SU-DHL-6 (cell line): Measurements from ENCODE around the gene DTX2.
"Not testable (repeated sequence)": the region's sequence is repeated elsewhere in the genome, so short reads cannot be mapped to it uniquely, and the experiment has no call there.

Experiments used
- H2AFZ ChIP-seq: fragments of 200-600 bp; sonication (generic); 2 replicates; pipeline ENCODE4 v1.6.1; 2014; ENCODE audit warnings: low read depth, mild to moderate bottlenecking, moderate library complexity, mixed read lengths, antibody characterized with exemption, low read length; ENCODE audit not compliant: severe bottlenecking
- H3F3A ChIP-seq: fragments of 200-600 bp; shearing (Covaris generic); 2 replicates; pipeline ENCODE4 v1.6.0; 2016; ENCODE audit warnings: antibody characterized with exemption, mild to moderate bottlenecking; ENCODE audit not compliant: insufficient read depth
- H3K27ac ChIP-seq: fragments of 200-600 bp; sonication (generic); 2 replicates; pipeline ENCODE4 v1.5.1; 2016; ENCODE audit warnings: low read depth, mild to moderate bottlenecking, low read length, moderate library complexity, mixed read lengths
- H3K27me3 ChIP-seq: fragments of 200-600 bp; sonication (generic), shearing (Covaris generic); 2 replicates; pipeline ENCODE4 v1.6.0; 2014; ENCODE audit warnings: mild to moderate bottlenecking, low read length
- H3K36me3 ChIP-seq: fragments of 200-600 bp; sonication (generic); 2 replicates; pipeline ENCODE4 v1.6.1; 2014; ENCODE audit warnings: mild to moderate bottlenecking, low read length, mixed read lengths
- H3K4me2 ChIP-seq: fragments of 300-600, 200-600 bp; shearing (Covaris generic), sonication (generic); 2 replicates; pipeline ENCODE4 v1.6.0; 2014; ENCODE audit warnings: low read length, low read depth, mild to moderate bottlenecking; ENCODE audit not compliant: poor library complexity, severe bottlenecking
- H3K4me3 ChIP-seq: fragments of 200-600 bp; sonication (generic); 2 replicates; pipeline ENCODE4 v1.5.1; 2014; ENCODE audit warnings: antibody characterized with exemption, low read length, mild to moderate bottlenecking, mixed read lengths; ENCODE audit not compliant: insufficient read depth, poor library complexity, severe bottlenecking
- H3K79me2 ChIP-seq: fragments of 200-600 bp; sonication (generic); 2 replicates; pipeline ENCODE4 v1.6.1; 2014; ENCODE audit warnings: mild to moderate bottlenecking, low read length, moderate library complexity; ENCODE audit not compliant: insufficient read depth
- H3K9ac ChIP-seq: fragments of 200-600 bp; sonication (generic); 2 replicates; pipeline ENCODE4 v1.7.0; 2014; ENCODE audit warnings: mild to moderate bottlenecking, low read length
- H3K9me2 ChIP-seq: fragments of 200-600 bp; sonication (generic); replicated peaks from 2 replicates; pipeline ENCODE4 v1.6.1; 2014; ENCODE audit warnings: low read length; ENCODE audit not compliant: insufficient read depth
- H3K9me3 ChIP-seq: fragments of 200-600 bp; sonication (generic); 2 replicates; pipeline ENCODE4 v1.6.1; 2014; ENCODE audit warnings: low read length, mixed read lengths; ENCODE audit not compliant: insufficient read depth
- H4K20me1 ChIP-seq: fragments of 200-600 bp; sonication (generic); 2 replicates; pipeline ENCODE4 v1.6.1; 2014; ENCODE audit warnings: low read depth, mild to moderate bottlenecking, antibody characterized with exemption, low read length, moderate library complexity, mixed read lengths

The DTX2 gene

DNA sequence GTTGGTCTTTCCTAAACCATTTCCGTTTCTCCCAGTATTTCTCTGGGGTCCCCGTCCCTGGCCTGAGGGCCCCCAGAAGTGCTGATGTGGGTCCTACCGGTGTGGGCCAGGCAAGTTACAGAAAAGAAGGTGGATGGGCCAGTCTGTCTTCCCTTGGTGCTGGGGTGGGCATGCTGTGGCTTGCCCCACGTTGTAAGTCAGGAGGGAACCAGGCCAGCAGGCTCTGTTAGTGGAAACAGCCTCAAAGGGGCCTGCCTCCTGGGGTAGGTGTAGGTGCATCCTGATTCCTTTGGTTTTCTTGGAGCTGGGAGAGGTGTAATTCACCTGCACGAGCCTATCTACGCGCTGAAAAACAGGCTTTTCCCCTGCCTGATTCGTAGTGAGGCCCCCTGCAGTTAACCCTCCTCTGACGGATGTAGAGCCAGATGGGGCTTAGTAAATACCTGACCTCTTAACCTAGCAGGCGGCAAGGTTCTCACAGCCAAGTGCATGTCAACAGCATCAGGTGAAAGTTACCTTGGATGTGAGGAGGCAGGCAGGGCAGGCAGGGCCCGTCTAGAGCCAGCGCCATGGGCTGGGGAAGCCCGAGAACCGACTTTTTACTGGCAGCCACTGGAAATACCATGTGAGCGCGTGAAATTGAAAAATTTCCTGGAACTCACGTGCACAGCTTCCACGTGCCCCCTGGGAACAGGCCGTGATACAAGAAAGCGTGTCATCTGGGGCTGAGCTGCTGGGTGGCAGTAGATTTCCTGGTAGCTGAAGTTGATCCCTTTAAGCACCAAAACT lies 24.5 kb downstream of the DTX2 start:
- not testable (repeated sequence) for H3K27me3 ChIP-seq, H3F3A ChIP-seq, H3K36me3 ChIP-seq, H3K9ac ChIP-seq, H4K20me1 ChIP-seq, H3K4me2 ChIP-seq, H3K9me3 ChIP-seq, H3K79me2 ChIP-seq, H2AFZ ChIP-seq, H3K4me3 ChIP-seq, H3K9me2 ChIP-seq
- H3K27ac ChIP-seq: 0 out of 2 replicates have a peak overlapping the region, but pooled peaks have one; percentile 40

DNA sequence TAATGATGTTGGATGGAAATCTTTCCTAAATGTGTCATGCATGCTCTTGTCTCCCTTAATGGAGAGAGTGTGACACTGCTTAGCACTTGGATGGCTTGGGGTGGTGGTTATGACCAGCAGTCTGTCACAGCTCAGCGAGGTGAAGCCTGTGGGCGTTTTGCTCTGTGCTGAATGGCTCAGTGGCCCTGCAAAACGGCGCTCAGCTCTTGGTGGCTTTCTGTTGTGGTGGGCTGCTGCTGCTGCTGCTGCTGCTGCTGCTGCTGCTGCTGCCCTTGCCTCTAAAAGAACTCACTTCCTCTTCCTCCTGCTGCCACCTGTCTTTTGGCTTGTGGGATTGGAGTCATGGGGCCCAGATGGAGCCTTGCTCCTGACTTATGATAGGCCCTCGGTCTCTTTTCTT lies 25.1 kb downstream of the DTX2 start:
- not testable (repeated sequence) for H3K9me2 ChIP-seq, H3K27me3 ChIP-seq, H3K4me3 ChIP-seq, H3K9me3 ChIP-seq, H3K36me3 ChIP-seq, H3K9ac ChIP-seq, H3K27ac ChIP-seq, H2AFZ ChIP-seq, H3K4me2 ChIP-seq, H3F3A ChIP-seq, H3K79me2 ChIP-seq, H4K20me1 ChIP-seq

DNA sequence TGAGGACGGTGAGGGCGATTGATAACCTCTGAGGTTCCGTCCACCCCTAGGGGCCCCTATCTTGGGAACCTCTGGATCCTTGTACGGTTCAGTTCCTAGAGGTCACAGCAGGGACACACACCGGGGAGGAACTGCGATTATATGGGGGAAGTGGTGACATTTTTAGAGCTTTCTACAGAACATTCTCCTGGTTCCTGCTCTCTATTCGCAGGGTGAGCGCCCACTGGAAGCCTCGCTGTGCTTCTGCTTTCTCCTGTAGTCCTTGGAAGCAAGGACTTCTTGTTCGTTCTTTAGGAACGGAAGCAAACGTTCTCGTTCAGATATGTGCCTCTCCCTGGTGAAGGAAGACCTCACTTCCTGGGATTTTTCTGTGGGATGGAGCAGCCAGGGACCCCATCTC lies 26.5 kb downstream of the DTX2 start:
- H3K4me3 ChIP-seq, H3K27me3 ChIP-seq, H4K20me1 ChIP-seq, H3K9me2 ChIP-seq, H3K79me2 ChIP-seq, H3K4me2 ChIP-seq, H3F3A ChIP-seq, H2AFZ ChIP-seq, H3K9ac ChIP-seq, H3K36me3 ChIP-seq, H3K27ac ChIP-seq, H3K9me3 ChIP-seq: not testable (repeated sequence)

DNA sequence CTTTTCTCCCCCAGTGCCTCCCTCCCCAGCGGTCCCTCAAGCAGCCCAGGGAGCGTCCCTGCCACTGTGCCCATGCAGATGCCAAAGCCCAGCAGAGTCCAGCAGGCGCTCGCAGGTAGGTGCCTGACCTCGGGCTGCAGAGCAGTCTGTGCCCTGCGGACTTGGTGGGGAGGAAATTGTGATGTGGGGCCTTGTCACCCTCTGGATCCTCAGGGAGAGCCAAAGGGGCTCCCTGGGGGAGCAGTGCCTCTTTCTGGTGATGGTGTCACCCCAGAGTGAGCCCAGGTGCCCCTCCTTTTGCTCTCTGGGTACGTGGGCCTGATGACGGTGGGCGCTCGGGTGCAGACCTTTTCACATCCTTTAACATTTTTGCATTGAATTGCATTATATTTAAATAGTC lies 30.6 kb downstream of the DTX2 start:
- H3K4me2 ChIP-seq, H3K9ac ChIP-seq, H3K27ac ChIP-seq, H3K9me3 ChIP-seq, H3K36me3 ChIP-seq, H3F3A ChIP-seq, H3K9me2 ChIP-seq, H3K79me2 ChIP-seq, H2AFZ ChIP-seq, H4K20me1 ChIP-seq, H3K27me3 ChIP-seq, H3K4me3 ChIP-seq: not testable (repeated sequence)

DNA sequence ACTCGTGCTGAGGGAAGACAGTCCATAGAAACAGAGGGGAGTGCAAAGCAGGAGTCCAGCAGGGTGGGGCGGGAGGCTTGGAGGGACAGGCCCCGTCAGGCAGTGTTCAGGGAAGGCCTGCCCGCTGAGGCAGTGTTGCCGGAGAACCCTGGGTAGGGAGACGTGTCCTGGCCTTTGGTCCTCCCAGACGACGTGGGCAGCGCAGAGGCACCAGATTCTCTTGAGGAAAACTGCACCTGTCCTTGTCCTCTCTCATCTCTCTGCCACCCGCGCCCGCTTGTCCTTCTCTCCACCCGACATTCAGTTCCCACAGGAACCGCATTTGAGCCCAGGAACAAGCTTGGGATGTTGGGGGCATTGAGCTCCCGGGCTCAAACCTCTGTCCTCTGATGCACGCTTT lies 34.2 kb downstream of the DTX2 start:
- H3K27me3 ChIP-seq, H3K4me2 ChIP-seq, H3K9me3 ChIP-seq, H3K27ac ChIP-seq, H3F3A ChIP-seq, H3K4me3 ChIP-seq, H3K9ac ChIP-seq, H3K79me2 ChIP-seq, H3K36me3 ChIP-seq, H3K9me2 ChIP-seq, H4K20me1 ChIP-seq, H2AFZ ChIP-seq: not testable (repeated sequence)

DNA sequence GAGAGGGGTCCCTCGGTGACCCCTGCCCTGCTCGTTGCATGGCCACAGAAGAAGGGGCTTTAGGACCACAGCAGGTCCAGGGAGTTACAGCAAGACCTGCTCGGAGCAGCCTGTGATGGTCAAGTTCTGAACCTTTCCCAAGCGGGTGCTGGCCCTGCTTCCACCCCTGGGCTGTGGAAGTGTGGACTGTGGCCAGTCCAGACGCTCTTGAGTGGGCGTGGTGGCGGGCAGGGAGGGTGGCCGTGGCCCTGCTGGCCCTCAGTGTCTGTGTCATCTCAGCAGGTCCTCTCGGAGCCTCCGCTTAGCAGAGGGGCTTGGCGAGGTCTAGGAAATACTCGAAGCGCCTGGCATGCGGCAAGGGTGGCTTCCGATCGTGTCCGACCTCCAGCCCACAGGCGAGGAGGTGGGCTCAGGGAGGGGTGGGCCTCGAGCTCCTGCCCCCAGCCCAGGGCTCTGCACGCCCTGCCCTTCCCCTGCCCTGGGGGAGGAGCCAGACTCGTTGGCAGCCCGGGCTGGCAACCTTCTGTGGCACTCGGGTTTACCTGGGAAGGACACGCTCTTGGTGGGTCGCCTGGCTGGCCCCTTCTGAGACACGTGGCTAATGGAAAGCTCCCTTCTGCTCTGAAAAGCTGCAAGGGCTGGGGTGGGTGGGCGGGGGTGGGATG lies 36.5 kb downstream of the DTX2 start:
- not testable (repeated sequence) for H3K27me3 ChIP-seq, H3K9me3 ChIP-seq, H3K36me3 ChIP-seq, H3K79me2 ChIP-seq, H3K9ac ChIP-seq, H4K20me1 ChIP-seq, H3K9me2 ChIP-seq, H2AFZ ChIP-seq, H3K4me3 ChIP-seq, H3K4me2 ChIP-seq, H3K27ac ChIP-seq, H3F3A ChIP-seq

DNA sequence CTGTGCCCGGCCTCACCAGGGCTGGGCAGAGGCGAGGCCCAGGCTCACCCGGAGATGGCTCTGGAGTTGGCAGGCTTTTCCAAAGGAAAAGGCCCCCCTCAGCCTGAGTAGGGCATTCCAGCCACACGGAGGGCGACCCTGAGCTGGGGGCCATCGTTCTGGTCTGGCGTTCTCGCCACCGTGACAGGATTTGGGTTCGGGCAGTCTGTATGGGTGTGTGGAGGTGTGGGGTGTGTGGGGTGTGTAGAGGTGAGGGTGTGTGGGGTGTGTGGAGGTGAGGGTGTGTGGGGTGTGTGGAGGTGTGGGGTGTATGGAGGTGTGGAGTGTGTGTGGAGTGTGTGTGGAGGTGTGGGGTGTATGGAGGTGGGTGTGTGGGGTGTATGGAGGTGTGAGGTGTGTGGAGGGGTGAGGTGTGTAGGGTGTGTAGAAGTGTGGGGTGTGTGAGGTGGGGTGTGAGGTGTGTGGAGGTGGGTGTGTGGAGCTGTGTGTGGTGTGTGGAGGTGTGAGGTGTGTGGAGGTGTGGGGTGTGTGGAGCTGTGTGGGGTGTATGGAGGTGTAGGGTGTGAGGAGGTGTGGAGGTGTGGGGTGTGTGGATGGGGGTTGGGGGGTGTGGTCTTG lies 37.2 kb downstream of the DTX2 start:
- not testable (repeated sequence) for H3K4me2 ChIP-seq, H3K36me3 ChIP-seq, H3K27me3 ChIP-seq, H2AFZ ChIP-seq, H3K4me3 ChIP-seq, H4K20me1 ChIP-seq, H3K79me2 ChIP-seq, H3K27ac ChIP-seq, H3K9me3 ChIP-seq, H3K9me2 ChIP-seq, H3K9ac ChIP-seq, H3F3A ChIP-seq
